AG20443 (cell line): ENCODE data around the gene KCNIP4.

Experiments
- DNase-seq: peaks from one replicate; pipeline ENCODE4 v3.0.0; 2012; ENCODE audit warnings: low spot score, mixed read lengths

KCNIP4 gene

DNA sequence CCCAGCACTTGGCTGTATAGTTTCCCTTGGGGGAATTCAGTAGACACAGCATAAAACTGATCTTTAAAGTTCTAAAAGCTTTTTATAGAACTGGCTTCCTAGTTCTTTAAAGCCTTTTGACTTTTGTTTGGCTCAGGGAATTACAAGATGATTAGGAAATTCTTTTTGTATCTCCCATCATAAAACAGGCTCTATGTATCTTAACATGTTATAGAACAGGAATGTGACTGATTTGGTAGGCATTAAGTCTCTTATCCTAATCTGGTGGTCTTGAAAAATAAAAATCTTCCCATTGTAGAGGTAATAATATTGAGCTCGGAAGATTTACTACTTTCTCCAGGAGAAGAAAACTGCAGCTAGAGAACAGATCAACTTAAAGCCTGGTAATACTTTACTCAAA is 262.7 kb downstream of the KCNIP4 start:
- no peak for DNase-seq

DNA sequence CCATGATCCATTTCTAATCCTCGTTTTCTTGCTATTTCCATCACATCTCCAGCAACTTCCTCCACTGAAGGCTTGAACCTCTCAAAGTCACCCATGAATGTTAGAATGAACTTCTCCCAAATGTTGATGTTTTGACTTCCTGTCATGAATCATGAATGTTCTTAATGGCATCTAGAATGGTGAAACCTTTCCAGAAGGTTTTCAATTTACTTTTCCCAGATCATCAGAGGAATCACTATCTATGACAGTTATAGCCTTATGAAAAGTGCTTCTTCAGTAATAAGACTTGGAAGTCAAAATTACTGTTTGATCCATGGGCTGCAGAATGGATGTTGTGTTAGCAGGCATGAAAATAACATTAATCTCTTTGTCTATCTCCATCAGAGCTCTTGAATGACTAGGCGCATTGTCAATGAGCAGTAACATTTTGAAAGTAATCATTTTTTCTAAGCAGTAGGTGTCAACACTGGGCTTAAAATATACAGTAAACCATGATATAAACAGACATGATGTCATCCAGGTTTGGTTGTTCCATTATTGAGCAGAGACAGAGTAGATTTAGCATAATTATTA is 268.2 kb downstream of the KCNIP4 start:
- DNase-seq: no peak

DNA sequence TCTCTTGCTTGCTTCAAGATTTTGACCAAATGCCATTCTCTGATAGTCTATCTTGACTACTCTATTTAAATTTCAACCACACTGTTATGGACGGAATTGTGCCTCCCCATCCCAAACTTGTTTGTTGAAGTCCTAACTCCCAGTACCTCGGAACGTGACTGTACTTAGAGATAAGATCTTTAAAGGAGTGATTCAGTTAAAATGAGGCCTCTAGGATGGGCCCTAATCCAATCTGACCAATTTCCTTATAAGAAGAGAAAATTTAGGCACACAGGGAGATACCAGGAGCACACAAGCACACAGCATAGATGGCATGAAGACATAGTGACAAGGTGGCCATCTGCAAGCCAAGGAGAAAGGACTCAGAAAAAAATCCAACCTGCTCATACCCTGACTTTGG is 269.9 kb downstream of the KCNIP4 start:
- DNase-seq: no peak

DNA sequence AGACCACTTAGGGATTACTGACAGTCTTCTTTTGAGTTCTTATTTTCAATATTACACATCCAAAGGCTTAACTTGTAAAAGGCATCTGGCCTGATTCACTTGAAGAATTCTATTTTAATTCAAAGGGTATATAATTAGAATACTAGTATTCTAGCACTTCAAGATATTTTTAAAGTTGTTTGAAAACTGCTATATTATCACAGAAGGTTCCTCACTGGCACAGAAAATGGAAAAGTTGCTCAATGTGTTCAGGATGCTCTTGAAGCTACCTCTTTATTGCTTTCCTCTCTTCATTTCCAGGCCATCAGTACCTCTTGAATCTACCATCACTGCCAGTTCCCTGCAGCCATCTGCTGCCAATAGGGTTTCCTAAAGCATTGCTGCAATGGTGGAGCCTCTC is 271.4 kb downstream of the KCNIP4 start:
- DNase-seq: no peak

DNA sequence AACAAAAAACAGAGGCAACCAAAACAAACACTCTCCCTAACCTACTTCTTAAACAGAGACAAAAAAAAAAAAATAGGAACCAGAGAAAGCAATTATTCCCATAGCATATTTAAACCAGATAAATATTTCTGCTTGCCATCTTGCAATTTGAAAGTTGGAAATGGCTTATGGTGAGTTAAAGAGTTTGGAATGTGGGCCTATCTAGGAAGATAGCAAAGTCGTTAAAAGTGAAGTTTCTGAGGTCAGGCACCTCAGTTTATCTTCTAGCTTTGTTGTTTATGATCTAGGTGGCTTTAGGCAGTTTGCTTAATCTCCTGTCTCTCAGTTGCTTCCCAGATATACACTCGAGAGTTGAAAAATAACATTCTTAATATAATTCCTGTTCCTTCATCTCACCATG is 284.2 kb downstream of the KCNIP4 start:
- no peak for DNase-seq

DNA sequence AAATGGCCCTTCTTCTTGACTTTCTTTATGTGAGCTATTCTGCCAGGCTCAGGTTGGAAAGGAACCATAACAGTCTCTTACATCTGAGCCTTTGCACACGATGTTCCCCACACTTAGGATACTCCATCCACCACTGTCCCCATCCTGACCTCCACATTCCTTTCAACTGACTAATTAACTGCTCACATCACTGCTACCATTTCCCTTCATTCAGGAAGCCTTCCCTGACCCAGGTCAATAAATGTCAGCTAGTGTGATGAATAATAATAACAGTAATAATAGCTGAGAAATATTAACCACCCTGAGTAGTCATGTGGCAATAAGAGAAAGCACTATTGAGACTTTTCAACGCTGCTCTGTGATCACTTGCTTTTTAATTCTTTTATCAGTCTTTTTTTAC is 291.7 kb downstream of the KCNIP4 start:
- DNase-seq: no peak

DNA sequence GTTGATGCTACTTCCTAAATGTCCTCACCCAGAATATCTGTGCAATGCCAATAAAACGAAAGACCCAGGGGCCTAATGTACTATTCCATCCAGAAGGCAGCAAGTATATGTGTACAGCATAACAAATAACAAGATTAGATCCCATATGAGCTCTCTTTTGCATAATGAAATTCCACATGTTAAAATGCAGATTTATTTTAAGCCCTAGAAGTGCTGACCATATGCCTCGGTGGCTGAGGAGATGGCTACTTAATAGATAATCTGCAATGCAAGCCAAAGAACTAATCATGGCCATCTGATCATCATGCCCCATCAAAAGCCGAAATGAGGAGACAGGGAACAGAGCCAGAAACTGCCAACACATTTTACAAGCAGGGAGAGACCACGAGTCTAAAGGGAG is 293.5 kb downstream of the KCNIP4 start:
- DNase-seq: no peak

DNA sequence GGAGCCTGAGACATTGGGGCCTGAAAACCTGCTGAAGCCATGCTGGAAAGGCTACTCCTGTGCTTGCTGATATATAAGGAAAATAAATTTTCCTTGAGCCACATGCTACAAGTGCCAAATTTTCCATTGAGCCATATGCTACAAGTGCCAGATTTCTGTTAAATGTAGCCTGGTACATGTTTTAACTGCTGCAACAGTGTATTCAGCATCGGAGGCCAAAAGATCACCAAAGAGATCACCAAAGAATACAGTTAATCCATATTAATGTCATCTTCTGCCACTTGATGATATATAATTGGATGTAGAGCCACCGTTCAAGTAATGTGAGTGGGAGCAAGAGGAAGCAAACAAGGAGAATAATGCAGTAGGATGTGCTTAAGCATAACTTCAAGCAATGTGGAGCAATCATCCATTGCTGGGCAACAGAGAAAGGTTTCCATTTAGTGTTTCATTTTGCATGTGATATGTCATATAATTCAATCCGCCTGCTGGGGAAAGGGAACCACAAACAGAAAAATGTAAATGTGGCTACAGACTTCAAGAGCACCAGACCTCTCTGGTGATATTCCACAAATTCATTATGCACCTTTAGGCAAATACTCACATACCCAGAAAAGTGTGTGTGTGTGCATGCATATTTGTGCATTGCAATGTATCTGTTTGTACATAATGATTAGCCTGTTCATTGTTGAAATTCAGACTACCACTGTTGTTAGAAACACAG is 295.9 kb downstream of the KCNIP4 start:
- DNase-seq: no peak

DNA sequence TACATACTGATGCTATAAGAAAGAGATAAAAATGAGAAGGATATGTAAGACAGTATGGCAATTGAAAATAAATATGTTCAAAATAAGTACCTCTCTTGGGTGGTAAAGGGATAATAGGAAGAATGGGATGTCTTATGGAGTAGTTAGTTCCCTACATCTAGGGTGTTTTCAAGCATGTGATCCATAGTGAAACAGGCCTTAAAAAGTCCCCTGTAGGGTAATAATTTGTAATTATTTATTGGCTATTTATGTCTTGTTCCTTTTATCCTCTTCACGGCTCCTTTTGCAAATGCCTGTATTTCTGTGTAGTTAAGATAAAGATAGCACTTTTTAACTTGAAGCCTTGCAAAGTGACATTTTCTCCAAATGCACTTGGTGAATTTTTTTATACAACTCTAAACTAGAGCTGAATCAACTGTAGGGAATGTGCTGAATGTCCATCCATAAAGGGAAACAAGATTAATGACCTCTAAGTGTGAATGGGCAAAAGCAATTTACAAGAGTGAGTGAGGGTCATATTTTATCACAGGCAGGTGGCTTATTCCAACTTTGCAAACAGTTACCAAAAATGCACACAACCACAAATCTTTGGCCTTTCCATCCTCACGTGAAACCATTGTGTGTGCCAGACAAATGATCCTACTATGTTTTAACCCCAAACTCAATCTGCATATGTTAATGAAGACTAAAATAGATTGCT is 299.0 kb downstream of the KCNIP4 start:
- no peak for DNase-seq

DNA sequence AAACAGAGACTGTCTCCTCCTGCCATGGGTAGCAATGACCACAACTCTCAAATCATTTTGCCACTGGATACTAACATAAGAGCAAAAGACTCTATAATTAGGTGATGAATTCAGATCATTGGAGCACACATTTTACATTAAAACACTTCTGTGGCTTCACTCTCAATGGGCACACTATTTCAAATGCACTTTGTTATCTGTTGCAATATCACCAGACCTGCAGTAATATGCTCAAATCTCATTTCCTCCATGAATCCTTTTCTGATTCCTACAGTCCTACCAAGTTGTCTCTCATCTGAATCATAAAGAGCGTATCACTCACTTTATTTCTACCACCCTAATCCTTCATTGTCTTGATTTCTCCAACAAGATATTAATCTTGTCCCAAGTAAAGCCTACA is 302.8 kb downstream of the KCNIP4 start:
- no peak for DNase-seq

DNA sequence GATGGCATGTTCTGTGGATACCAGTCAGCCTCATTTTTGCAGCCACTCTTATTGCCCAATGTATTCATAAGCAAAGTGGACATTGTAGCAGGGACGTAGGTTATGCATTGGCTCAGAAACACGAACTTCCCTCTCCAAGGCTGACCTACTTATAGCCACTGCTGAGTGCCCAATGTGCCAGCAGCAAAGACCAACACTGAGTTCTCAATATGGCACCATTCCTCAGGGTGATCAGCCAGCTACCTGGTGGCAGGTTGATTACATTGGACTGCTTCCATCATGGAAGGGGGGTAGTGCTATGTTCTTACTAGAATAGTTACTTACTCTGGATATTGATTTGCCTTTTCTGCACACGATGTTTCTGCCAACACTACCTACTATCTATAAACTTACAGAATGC is 306.9 kb downstream of the KCNIP4 start:
- no peak for DNase-seq

DNA sequence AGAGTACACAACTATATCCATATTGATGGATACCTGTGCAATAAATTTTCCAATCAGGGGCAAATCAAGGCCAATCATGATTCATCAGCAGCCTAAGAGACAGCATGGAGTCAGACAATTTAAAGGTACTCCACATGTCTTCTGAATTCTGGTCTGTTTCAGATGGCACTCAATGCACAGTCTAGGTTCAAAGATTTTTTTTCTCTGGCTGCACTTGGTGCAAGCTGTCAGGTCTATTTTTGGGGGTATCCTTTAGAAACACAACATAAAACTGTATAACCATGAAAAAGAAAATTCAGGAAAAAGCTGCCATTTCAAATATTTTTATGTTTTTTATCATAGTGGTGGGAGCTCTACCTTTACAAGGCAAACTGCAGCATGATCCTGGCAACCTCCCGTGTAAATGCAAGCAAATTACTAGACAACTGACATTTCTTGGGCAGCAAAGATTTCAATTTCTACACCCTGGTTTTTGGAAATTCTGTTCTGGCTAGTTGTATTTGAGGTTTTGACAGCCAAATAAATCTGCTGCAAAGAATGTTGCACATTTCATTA is 310.3 kb downstream of the KCNIP4 start:
- DNase-seq: no peak

DNA sequence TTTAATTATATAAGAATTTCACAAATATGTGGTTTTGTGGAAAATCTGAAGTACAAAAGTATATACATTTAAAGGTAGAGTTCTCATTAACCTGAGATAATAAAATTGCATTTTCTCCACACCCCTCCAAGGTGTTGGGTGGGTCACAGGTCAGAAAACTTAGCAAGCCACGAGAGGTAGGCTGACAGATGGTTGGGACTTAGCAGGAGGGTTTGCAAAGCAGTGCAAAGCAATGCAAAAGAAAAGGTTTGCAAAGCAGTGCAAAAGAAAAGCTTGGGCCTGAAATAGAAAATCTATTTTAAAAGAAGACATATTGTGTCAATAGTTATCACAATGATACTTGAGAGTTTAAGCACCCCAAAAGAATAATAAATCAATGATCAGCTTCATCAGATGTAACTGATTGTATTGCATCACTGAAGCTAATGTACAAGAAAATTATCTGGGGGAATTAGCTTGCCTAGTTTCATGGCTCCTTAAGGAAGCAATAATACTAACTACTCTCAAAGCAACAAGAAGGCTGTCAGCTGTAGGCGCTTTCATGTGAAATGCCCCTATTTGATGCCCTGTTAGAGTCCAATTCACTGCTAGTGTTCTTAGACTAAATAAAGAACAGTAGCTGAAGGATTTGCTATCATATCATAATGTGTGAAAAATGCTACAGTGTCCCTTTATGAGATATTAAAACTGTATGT is 319.5 kb downstream of the KCNIP4 start:
- DNase-seq: no peak

DNA sequence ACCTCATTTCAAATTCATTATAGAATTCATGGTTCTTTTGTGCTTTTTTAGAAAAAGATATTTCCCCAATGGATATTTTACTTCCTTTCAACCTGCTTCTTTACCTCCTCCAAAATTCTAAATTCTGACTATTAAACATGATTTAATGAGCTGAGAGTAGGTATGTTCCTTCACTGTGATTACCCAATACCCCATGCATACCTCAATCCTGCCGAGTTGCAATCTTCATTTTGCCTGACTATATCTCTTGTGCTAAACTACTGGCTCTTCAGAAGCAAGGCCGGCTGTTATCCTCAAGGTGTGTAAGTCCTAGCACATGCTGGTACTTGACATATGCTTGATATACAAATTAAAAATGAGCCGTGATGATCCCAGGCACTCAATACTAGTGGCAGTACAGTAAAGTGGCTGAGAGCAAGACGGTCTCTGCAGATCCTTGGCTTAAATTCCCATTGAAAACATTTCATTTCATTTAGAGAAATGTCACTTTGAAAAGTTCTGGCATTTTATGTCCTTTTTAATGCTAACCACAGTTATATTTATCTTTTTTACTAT is 320.4 kb downstream of the KCNIP4 start:
- no peak for DNase-seq

DNA sequence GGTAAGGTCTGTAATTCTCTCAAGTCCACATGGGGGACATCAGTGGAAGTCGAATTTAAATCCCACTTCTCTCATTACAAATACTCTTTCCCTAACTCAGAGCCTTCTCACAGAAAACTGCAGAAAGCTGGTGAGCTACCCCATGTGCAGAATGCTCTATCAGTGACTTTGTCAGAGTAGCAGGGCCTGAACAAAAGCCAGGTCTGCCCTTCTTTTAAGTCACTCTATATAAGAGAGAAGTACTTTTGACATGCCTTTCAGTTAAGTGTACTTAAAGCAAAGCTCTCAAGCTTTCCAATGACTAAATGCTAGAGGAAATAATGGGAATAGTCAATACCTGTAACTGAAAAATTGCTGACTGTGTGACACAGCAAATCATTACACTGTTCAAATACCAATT is 323.1 kb downstream of the KCNIP4 start:
- no peak for DNase-seq

DNA sequence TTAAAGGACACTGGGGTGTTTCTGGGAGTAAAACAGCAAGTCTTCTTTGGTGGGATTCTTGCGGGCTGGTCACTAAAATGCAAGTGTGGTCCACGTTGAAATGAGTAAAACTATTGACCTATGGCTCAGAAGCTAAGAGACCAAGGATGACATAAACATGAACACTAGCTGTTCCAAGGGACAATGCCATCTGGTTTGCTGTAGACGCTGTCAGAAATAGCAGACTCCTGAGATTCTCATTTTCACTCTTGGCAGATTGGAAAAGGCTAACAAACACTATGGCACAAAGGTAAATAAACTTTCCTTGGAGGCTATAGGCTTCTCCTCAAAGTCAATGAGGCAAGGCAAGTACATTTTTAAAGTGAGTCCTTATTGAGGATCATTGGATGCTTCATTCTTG is 343.6 kb downstream of the KCNIP4 start:
- no peak for DNase-seq

DNA sequence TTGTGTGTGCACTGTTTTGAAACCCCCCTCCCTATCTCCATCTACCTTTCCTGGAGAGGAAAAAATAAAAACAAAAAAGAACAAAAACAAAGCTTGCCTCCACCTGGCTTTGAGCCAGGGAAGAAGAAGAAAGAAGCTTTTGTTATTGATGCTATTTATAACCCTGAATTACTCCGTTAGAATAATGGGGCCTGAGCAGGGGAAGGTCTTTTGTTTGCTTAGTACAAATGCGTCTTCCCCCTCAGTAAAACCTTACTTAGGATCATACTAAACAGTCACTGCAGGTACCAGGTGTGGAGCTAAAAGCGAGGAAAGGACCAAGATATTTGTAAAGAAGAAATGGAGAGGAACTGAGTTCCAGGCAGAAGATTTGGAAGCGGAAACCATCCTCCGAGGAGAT is 352.1 kb downstream of the KCNIP4 start:
- no peak for DNase-seq

DNA sequence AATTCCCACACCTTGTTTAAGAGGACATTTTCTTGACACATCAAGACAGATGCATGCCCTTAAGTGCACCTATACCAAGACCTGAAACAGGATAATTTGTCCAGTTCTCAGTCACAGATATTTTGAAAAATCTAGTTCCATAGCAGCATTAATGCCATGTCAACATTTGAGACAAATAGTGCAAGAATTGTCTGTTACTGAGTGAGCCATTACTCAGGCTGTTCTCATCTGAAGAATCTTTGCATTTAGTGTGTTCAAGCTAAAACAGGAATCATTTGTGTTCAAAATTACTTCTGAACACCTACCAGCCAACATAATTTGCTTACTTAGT is 354.9 kb downstream of the KCNIP4 start:
- DNase-seq: no peak

DNA sequence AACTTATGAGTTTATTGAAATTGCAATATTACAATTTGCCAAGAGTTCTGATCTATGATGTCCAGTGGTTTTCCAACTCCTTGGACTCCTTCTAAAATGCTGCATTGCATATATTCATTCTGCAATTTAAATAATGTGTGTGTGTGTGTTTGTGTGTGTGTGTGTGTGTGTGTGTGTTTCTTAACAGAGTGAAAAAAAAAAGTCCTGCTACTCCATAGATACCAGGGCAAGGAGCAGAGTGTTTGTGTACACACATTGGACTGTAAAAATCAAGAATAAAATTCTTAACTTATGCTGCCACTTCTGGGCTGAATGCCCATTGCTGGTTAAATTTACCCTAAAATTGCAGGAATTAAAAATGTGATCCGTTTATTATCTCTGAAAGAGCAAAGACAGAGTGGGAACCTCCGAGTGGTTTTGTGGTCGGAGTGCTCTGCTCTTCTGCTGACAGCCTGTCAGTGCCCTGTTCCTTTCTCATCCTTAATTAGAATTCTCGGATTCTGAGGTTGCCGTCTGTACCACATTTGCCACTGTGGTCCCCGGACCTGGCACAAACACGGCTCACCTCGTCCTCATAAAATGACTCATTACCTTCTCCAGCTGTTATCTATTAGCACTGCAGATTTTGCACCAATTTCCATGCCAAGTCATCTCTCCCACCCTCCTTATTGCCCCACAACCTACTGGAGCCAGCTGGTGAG is 355.5 kb downstream of the KCNIP4 start:
- no peak for DNase-seq

DNA sequence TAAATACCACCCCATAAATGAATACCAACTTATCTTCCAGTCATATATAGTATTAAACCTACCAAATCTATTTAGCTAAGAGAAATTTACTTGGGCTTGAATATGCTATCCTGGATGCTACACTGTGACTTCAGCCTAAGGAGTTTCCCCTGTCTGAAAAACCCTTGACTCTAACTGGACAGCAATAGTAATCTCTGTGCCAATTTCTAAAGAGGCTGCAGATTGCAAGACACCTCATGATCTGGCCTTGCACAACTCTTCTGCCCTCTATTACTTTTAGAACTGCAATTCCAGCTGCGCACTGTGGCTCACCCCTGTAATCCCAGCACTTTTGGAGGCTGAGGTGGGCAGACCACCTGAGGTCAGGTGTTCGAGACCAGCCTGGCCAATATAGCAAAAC is 371.5 kb downstream of the KCNIP4 start:
- DNase-seq: no peak

DNA sequence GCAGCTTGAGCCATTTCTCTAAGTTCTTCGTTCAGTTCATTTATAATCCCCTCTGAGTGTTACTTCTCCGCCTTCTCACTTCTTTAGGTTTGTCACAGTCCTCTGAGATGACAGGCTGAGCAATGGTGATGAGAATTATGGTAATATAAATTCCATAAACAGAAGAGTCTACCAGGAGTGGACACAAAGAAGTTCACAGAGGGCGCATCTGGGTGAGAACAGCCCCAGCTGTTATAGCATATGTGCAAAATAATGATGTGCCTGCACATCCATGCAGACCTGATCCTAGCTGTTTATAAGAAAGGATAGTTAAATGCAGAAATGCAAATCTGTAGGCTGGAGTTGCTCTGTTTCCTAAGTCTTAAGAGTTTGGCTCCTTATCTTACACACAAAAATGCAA is 377.5 kb downstream of the KCNIP4 start:
- DNase-seq: no peak

DNA sequence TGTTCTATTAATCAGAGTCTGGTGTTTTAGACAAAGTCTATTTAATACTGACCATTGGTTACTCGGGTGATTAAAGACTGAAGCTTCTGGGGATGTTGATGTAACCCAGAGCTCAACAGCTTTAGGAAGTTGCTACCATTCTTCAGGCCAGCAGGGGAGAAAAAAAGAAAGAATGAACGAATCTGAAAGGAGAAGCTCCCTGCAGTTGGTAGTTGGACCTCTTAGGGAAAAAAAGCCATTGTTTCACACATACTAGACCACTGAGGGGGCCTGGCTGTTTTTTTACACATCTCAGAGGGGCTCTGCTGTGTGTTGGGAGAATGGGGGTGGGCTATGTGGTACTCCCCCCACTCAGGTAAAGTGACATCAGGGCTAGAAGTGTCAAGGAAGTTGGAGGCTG is 378.9 kb downstream of the KCNIP4 start:
- DNase-seq: no peak
